Esophagus muscularis mucosa (tissue), 4 donors: ENCODE results near the gene SUN1. TPM values are rescaled to one million over a fixed set of nuclear protein-coding genes. Genes with fewer than 3 reads are reported as not detected.

Experiments used
- DNase-seq: peaks from one replicate; pipeline ENCODE4 v3.0.0-alpha.2; 2017; ENCODE audit errors: extremely low spot score
- H3K27ac ChIP-seq, 4 donors: fragments of 200-600 bp; sonication (generic); replicated peaks in 1 of 4; 1 replicate in 3 of 4; 2 replicates in 1 of 4; pipeline ENCODE4 v1.5.1; 2016 to 2019; ENCODE audit warnings: mild to moderate bottlenecking in 1 of 4
- H3K27me3 ChIP-seq, 4 donors: fragments of 200-600 bp; sonication (generic); one replicate each; pipeline versions ENCODE4 v1.5.1 to v1.6.0; 2016 to 2019
- H3K36me3 ChIP-seq, 4 donors: fragments of 200-600 bp; sonication (generic); one replicate each; pipeline ENCODE4 v1.5.1; 2016 to 2019
- H3K4me1 ChIP-seq, 4 donors: fragments of 200-600 bp; sonication (generic); one replicate each; pipeline ENCODE4 v1.5.1; 2016 to 2019
- H3K4me3 ChIP-seq, 4 donors: fragments of 200-600 bp; sonication (generic); 1 replicate in 2 of 4; 2 replicates in 2 of 4; pipeline ENCODE4 v1.5.1; 2016 to 2019; ENCODE audit warnings: mild to moderate bottlenecking in 4 of 4, moderate library complexity in 1 of 4
- H3K9me3 ChIP-seq, 4 donors: fragments of 200-600 bp; sonication (generic); 1 replicate in 3 of 4; 2 replicates in 1 of 4; pipeline ENCODE4 v1.5.1; 2016 to 2019
- EP300 ChIP-seq: sonication (generic); formaldehyde crosslinking; IDR thresholded peaks from one replicate; pipeline ENCODE4 v1.6.1; 2017; ENCODE audit warnings: antibody characterized with exemption
- POLR2A ChIP-seq: fragments of 450-650 bp; IDR thresholded peaks from one replicate; pipeline ENCODE4 v1.6.1; 2017; ENCODE audit warnings: antibody characterized with exemption, moderate library complexity, mild to moderate bottlenecking, low read depth
- POLR2AphosphoS5 ChIP-seq, 2 donors: sonication (generic); formaldehyde crosslinking; IDR thresholded peaks; one replicate each; pipeline ENCODE4 v1.6.1; 2017; ENCODE audit warnings: antibody characterized with exemption in 2 of 2
- WGBS: methylation state at CpG from one replicate; pipeline ENCODE4 v1.1.5; 2018; 5-methylcytosine and 5-hydroxymethylcytosine counted together
- intact Hi-C: fragments of 100-400 bp; cut with DNase I; formaldehyde crosslinking; loops from one replicate; pipeline ENCODE4 v1.15.1; 2023
- total RNA-seq, 4 donors: library from RNA; depleted of rRNA; stranded (reverse); fragments of >200 nt; gene quantifications; one replicate each; pipeline versions ENCODE4 v1.1.0 to v1.2.1, GENCODE V29; 2016
- TF ChIP-seq, protein P1 (sequence below), 3 experiments: fragments of 200-600 bp in 2 of 3; fragments of 450-650 bp in 1 of 3; sonication (generic) in 2 of 3; IDR thresholded peaks; one replicate each; pipeline ENCODE4 v1.5.1; 2017 to 2019; ENCODE audit warnings: antibody characterized with exemption in 3 of 3, mild to moderate bottlenecking in 2 of 3, moderate library complexity in 1 of 3

Gene SUN1
- total RNA-seq, 4 donors from 2014 or later, result 132 to 149 (median 147) TPM

- H3K9me3 ChIP-seq, result no peaks in the 10 kb centered on the region
- intact Hi-C loops, result no loop called here
- peaks cover 0 to 7% (median 0%) of the 10 kb centered on the region in 4 donors for H3K36me3 ChIP-seq
- no peak overlapping the region for H3K4me3 ChIP-seq
- H3K4me1 ChIP-seq, result peaks cover 71 to 92% (median 89%) of the 10 kb centered on the region in 4 donors
- 86% methylated on average over 1 of the region's 1 CpG for WGBS
- H3K27me3 ChIP-seq, result no peaks in the 10 kb centered on the region
- peak overlapping the region in 3 of 4 donors; percentile 72 to 91 (median 90) for H3K27ac ChIP-seq
- no peak for DNase-seq
- TF ChIP-seq EP300 (no peak), POLR2AphosphoS5 (IDR thresholded peaks at IDR 0.05) (no peak), POLR2A (no peak)
- TF ChIP-seq, protein P1, sequence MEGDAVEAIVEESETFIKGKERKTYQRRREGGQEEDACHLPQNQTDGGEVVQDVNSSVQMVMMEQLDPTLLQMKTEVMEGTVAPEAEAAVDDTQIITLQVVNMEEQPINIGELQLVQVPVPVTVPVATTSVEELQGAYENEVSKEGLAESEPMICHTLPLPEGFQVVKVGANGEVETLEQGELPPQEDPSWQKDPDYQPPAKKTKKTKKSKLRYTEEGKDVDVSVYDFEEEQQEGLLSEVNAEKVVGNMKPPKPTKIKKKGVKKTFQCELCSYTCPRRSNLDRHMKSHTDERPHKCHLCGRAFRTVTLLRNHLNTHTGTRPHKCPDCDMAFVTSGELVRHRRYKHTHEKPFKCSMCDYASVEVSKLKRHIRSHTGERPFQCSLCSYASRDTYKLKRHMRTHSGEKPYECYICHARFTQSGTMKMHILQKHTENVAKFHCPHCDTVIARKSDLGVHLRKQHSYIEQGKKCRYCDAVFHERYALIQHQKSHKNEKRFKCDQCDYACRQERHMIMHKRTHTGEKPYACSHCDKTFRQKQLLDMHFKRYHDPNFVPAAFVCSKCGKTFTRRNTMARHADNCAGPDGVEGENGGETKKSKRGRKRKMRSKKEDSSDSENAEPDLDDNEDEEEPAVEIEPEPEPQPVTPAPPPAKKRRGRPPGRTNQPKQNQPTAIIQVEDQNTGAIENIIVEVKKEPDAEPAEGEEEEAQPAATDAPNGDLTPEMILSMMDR (IDR thresholded peaks at IDR 0.05), result no peak
These were observed 11.9 kb upstream of the SUN1 start for GRCh38 chr7:820341-820740.

GRCh38 chr7:821688-822087, 10.6 kb upstream of the SUN1 start:
- 28% methylated on average over 11 of the region's 11 CpGs for WGBS
- peak overlapping the region; percentile 72 to 91 (median 84) for H3K27ac ChIP-seq

DNA sequence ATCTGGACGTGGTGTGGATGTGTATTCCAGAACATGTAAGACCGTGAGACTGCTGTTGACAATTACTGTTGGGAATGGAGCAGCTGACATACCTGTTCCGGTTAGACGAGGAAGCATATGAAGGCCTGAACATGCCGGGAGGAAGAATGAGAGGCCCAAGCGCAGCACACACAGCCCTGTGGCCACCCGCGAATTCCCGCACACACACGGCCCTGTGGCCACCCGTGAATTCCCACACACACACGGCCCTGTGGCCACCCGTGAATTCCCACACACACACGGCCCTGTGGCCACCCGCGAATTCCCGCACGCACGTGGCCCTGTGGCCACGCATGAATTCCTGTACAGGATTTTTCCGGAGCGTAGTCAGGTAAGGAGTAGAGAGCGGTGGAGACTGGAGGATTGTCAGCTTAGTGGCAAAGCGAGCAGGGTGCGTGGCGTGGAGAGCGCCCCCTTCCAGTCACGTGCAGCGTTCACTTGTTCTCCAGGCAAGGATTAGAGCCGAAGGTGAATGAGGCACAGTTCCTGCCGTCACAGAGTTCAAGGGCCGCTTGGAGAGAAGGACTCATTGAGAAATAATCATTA, 9.5 kb upstream of the SUN1 start:
- Histone ChIP-seq H3K27ac (peak overlapping the region; percentile 72 to 91 (median 84)), H3K36me3 (peaks cover 0 to 7% (median 0%) of the 10 kb centered on the region in 4 donors), H3K4me3 (no peak overlapping the region), H3K9me3 (no peaks in the 10 kb centered on the region), H3K4me1 (peaks cover 85 to 98% (median 97%) of the 10 kb centered on the region in 4 donors), H3K27me3 (no peaks in the 10 kb centered on the region)
- WGBS, result 72% methylated on average over 26 of the region's 32 CpGs
- intact Hi-C loops, result no loop called here
- no peak for DNase-seq
- TF ChIP-seq POLR2A (no peak), EP300 (no peak), POLR2AphosphoS5 (IDR thresholded peaks at IDR 0.05) (no peak)
- TF ChIP-seq, protein P1 (IDR thresholded peaks at IDR 0.05), result no peak

More at GRCh38 chr7:821688-822087, 10.6 kb upstream of the SUN1 start:
- DNase-seq, result no peak
- Histone ChIP-seq H3K27me3 (no peaks in the 10 kb centered on the region), H3K36me3 (peaks cover 0 to 7% (median 0%) of the 10 kb centered on the region in 4 donors), H3K9me3 (no peaks in the 10 kb centered on the region), H3K4me1 (peaks cover 78 to 97% (median 94%) of the 10 kb centered on the region in 4 donors), H3K4me3 (no peak overlapping the region)
- TF ChIP-seq, protein P1 (IDR thresholded peaks at IDR 0.05), result peak; percentile 33 to 46 (median 38)
- TF ChIP-seq POLR2AphosphoS5 (IDR thresholded peaks at IDR 0.05) (peak; percentile 9 to 20), EP300 (no peak)
- intact Hi-C loops, result no loop called here

GRCh38 chr7:823649-824048, 8.6 kb upstream of the SUN1 start:
- Histone ChIP-seq H3K4me1 (peaks cover 86 to 96% (median 95%) of the 10 kb centered on the region in 4 donors), H3K27ac (peak overlapping the region; percentile 72 to 91 (median 84)), H3K9me3 (no peaks in the 10 kb centered on the region), H3K36me3 (peaks cover 0 to 7% (median 0%) of the 10 kb centered on the region in 4 donors), H3K4me3 (no peak overlapping the region), H3K27me3 (no peaks in the 10 kb centered on the region)
- intact Hi-C loops, result no loop called here
- DNase-seq, result no peak
- TF ChIP-seq, protein P1 (IDR thresholded peaks at IDR 0.05), result no peak
- TF ChIP-seq POLR2A (no peak), POLR2AphosphoS5 (IDR thresholded peaks at IDR 0.05) (no peak), EP300 (no peak)
- WGBS, result 58% methylated on average over 8 of the region's 8 CpGs
